T-helper 1 cell treated with Interleukin-12 subunit alpha and Interleukin-12 subunit beta and Interleukin-4 antibody, amounts not matched to agents 30 μg/mL and 1 μg/mL, for 36 hours (primary cell): ENCODE data around the gene BMP5.

Experiments used
- H3K27ac Mint-ChIP-seq: one replicate; pipeline ENCODE4 v1.8.0; 2021; ENCODE audit warnings: mild to moderate bottlenecking, mixed read lengths
- H3K27me3 Mint-ChIP-seq: one replicate; pipeline ENCODE4 v1.8.0; 2021; ENCODE audit warnings: low read depth, mixed read lengths
- H3K36me3 Mint-ChIP-seq: one replicate; pipeline ENCODE4 v1.8.0; 2021; ENCODE audit warnings: low read depth, mixed read lengths
- H3K4me1 Mint-ChIP-seq: one replicate; pipeline ENCODE4 v1.8.0; 2021; ENCODE audit warnings: low read depth, mixed read lengths
- H3K4me3 Mint-ChIP-seq: one replicate; pipeline ENCODE4 v1.8.0; 2021; ENCODE audit warnings: mild to moderate bottlenecking, moderate library complexity, mixed read lengths
- H3K9me3 Mint-ChIP-seq: one replicate; pipeline ENCODE4 v1.8.0; 2021; ENCODE audit warnings: mixed read lengths

Gene BMP5

GRCh38 chr6:55758156-55758937 is 117.0 kb downstream of the BMP5 start:
- H3K27ac Mint-ChIP-seq: no peak overlapping the region
- H3K9me3 Mint-ChIP-seq: no peaks in the 10 kb centered on the region
- H3K27me3 Mint-ChIP-seq: no peaks in the 10 kb centered on the region
- H3K4me3 Mint-ChIP-seq: no peak overlapping the region
- H3K36me3 Mint-ChIP-seq: no peaks in the 10 kb centered on the region
- no peaks in the 10 kb centered on the region for H3K4me1 Mint-ChIP-seq

DNA sequence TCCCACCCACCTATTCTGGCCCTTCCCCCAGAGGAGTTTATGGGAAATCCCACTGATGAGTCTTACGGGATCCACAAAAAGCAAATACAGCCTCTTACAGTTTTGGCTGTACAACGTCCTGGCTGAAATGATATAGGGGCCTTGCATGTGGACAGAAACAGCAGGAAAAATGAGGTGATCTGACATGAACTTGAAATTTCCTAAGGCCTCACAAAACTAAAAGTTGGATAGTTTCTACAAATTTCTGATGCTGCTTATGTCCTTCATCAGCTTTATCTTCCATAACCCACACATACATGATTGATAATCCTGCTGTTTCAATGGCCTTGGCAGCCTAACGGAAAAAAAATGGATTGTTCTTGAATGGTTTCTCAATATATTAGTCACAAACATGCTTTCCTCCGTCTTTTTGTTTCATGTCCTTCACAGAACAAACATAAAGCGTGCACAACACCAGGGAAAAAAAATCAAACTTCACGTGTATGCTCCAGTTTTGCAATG is 118.8 kb downstream of the BMP5 start:
- H3K4me3 Mint-ChIP-seq: no peak overlapping the region
- H3K9me3 Mint-ChIP-seq: no peaks in the 10 kb centered on the region
- H3K27ac Mint-ChIP-seq: no peak overlapping the region
- no peaks in the 10 kb centered on the region for H3K36me3 Mint-ChIP-seq
- no peaks in the 10 kb centered on the region for H3K27me3 Mint-ChIP-seq
- no peaks in the 10 kb centered on the region for H3K4me1 Mint-ChIP-seq

GRCh38 chr6:55748880-55749279 is 126.5 kb downstream of the BMP5 start:
- H3K4me3 Mint-ChIP-seq: no peak overlapping the region
- H3K36me3 Mint-ChIP-seq: no peaks in the 10 kb centered on the region
- no peaks in the 10 kb centered on the region for H3K27me3 Mint-ChIP-seq
- H3K9me3 Mint-ChIP-seq: peaks cover 9% of the 10 kb centered on the region
- no peaks in the 10 kb centered on the region for H3K4me1 Mint-ChIP-seq
- no peak overlapping the region for H3K27ac Mint-ChIP-seq

DNA sequence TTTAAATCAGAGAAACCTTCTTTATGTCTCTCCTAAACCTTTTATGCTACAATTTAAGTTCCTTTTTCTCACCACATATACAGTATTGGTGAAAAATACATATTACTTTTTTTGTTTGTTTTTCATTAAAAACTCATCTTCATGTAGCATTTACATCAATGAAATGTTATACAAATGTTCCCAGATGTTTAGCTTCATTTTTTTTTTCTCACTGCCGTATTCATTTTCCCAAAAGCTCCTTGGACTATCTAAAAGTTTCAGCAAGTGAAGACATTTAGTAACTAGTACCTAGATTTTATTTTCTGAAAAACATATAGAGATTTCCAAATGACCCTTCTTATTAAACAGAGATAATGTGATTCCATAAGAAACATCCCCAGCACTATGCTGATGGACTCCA is 128.9 kb downstream of the BMP5 start:
- H3K36me3 Mint-ChIP-seq: no peaks in the 10 kb centered on the region

GRCh38 chr6:55734256-55734655 is 141.1 kb downstream of the BMP5 start:
- H3K27ac Mint-ChIP-seq: no peak overlapping the region
- no peaks in the 10 kb centered on the region for H3K36me3 Mint-ChIP-seq
- H3K4me1 Mint-ChIP-seq: no peaks in the 10 kb centered on the region
- H3K4me3 Mint-ChIP-seq: no peak overlapping the region
- no peaks in the 10 kb centered on the region for H3K27me3 Mint-ChIP-seq
- H3K9me3 Mint-ChIP-seq: peaks cover 10% of the 10 kb centered on the region

More for the DNA sequence above, 128.9 kb downstream of the BMP5 start:
- Mint-ChIP-seq H3K27ac (no peak overlapping the region), H3K4me1 (no peaks in the 10 kb centered on the region), H3K4me3 (no peak overlapping the region), H3K9me3 (peaks cover 21% of the 10 kb centered on the region), H3K27me3 (no peaks in the 10 kb centered on the region)

DNA sequence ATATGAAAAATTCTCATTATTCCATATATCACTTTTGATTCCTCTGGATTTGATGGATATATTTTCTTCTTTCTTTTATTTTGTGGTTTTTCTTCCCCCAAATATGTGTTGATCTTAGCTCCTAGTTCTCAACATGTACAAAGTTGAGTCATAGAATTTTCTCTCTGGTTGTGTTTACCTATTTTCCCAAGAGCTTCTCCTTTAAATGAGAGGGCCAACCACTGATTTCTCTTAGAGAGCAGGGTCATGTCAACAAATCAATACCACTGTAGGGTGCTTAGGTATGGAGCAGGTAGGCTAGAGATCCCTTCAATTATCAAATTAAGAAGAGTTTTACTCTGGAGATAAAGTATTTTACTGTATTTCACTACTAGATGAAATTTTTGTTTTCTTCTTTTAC is 145.7 kb downstream of the BMP5 start:
- H3K9me3 Mint-ChIP-seq: peaks cover 3% of the 10 kb centered on the region
- H3K27me3 Mint-ChIP-seq: no peaks in the 10 kb centered on the region
- no peaks in the 10 kb centered on the region for H3K4me1 Mint-ChIP-seq
- no peaks in the 10 kb centered on the region for H3K36me3 Mint-ChIP-seq
- H3K27ac Mint-ChIP-seq: no peak overlapping the region
- no peak overlapping the region for H3K4me3 Mint-ChIP-seq

- H3K4me1 Mint-ChIP-seq: no peaks in the 10 kb centered on the region
- no peak overlapping the region for H3K4me3 Mint-ChIP-seq
- H3K36me3 Mint-ChIP-seq: no peaks in the 10 kb centered on the region
- no peaks in the 10 kb centered on the region for H3K27me3 Mint-ChIP-seq
- H3K27ac Mint-ChIP-seq: no peak overlapping the region
- no peaks in the 10 kb centered on the region for H3K9me3 Mint-ChIP-seq
Measured at GRCh38 chr6:55726144-55726543, 149.2 kb downstream of the BMP5 start.

GRCh38 chr6:55714831-55715230 is 160.6 kb downstream of the BMP5 start:
- H3K4me3 Mint-ChIP-seq: no peak overlapping the region
- peaks cover 4% of the 10 kb centered on the region for H3K9me3 Mint-ChIP-seq
- H3K27ac Mint-ChIP-seq: no peak overlapping the region
- H3K27me3 Mint-ChIP-seq: no peaks in the 10 kb centered on the region
- no peaks in the 10 kb centered on the region for H3K36me3 Mint-ChIP-seq
- H3K4me1 Mint-ChIP-seq: no peaks in the 10 kb centered on the region

DNA sequence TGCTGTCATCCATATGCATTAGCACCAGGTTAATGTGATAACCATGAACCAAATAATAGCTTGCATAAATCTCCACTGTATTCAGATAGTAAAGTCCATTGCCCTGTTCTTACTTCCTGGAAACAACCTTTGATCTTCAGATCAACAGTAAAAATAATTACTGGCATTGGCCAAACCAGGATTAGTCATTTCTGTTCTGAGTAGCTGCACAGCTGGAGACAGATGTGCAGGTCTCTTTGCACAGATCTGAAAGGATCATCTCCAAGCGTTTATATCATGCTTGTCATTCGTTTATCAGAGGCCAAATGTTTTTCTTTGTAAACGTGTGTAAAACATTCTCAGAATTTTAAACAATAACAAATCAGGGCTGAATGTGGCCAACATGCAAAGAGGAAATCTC is 162.0 kb downstream of the BMP5 start:
- Mint-ChIP-seq H3K36me3 (no peaks in the 10 kb centered on the region), H3K4me1 (no peaks in the 10 kb centered on the region), H3K27ac (no peak overlapping the region), H3K9me3 (peaks cover 4% of the 10 kb centered on the region), H3K27me3 (no peaks in the 10 kb centered on the region), H3K4me3 (no peak overlapping the region)

DNA sequence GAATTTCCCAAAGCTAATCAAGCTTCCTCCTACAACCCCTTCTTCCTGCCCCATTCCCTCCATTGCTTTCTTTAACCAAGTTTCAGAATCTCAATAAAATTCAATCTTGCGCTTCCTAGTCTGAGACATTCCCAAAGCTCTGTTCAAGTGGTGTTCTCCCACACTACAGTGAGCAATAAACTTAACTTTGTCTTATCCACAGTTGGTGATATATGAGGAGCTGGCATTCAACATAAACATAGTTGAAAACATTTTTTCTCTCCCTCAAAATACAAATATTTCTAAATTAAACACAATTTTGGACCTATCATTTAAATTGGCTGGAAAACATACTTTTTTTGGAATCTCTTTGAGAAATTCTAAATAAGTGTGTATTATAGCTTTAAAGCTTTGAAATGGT is 166.7 kb downstream of the BMP5 start:
- Mint-ChIP-seq H3K36me3 (no peaks in the 10 kb centered on the region), H3K9me3 (peaks cover 4% of the 10 kb centered on the region), H3K27ac (no peak overlapping the region), H3K4me1 (no peaks in the 10 kb centered on the region), H3K27me3 (no peaks in the 10 kb centered on the region), H3K4me3 (no peak overlapping the region)

- Mint-ChIP-seq H3K4me3 (no peak overlapping the region), H3K27me3 (no peaks in the 10 kb centered on the region), H3K36me3 (no peaks in the 10 kb centered on the region), H3K27ac (no peak overlapping the region), H3K9me3 (peaks cover 11% of the 10 kb centered on the region), H3K4me1 (no peaks in the 10 kb centered on the region)
Measured at GRCh38 chr6:55705451-55706440, 169.6 kb downstream of the BMP5 start.

DNA sequence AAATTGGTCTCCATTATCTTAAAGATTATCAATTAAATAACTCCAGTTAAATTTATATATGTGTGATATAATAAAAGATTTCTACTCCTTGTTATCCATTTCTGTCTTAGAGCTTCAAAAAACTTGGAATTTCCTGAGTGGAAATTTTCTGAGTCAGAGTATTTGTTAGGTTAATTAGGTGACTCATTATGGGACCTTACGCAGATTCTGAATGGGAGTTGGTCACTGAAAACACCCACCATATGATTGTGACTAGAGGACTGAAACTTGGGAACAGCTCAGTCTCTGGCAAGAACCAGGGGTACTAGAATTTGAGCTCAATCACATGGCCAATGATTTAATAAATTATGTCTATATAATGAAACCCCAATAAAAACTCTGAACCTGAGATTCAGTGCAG is 171.0 kb downstream of the BMP5 start:
- Mint-ChIP-seq H3K4me1 (no peaks in the 10 kb centered on the region), H3K27ac (no peak overlapping the region), H3K4me3 (no peak overlapping the region), H3K27me3 (no peaks in the 10 kb centered on the region), H3K36me3 (no peaks in the 10 kb centered on the region), H3K9me3 (peaks cover 11% of the 10 kb centered on the region)
